Left renal pelvis (tissue), 4 donors: ENCODE measurements around the gene FAM209A. TPM values are rescaled to one million over a fixed set of nuclear protein-coding genes. Genes with fewer than 3 reads are reported as not detected.
"Not testable (repeated sequence)": the region's sequence is repeated elsewhere in the genome, so short reads cannot be mapped to it uniquely, and the experiment has no call there.

Experiments
- DNase-seq, 4 donors: peaks; one replicate each; pipeline ENCODE4 v3.0.0-alpha.2; 2013; ENCODE audit warnings: low read depth in 4 of 4, low spot score in 3 of 4
- polyA plus RNA-seq, 4 donors: library from polyadenylated mRNA; unstranded; fragments of 120-200 nt; gene quantifications; one replicate each; pipeline ENCODE4 v1.2.1, GENCODE V29; 2013; ENCODE audit not compliant: insufficient read length in 4 of 4

FAM209A gene
- polyA plus RNA-seq = under 1 TPM in 3 of 4 donors, not detected in 1; 0.29 to 0.40 (median 0.35) TPM

DNA sequence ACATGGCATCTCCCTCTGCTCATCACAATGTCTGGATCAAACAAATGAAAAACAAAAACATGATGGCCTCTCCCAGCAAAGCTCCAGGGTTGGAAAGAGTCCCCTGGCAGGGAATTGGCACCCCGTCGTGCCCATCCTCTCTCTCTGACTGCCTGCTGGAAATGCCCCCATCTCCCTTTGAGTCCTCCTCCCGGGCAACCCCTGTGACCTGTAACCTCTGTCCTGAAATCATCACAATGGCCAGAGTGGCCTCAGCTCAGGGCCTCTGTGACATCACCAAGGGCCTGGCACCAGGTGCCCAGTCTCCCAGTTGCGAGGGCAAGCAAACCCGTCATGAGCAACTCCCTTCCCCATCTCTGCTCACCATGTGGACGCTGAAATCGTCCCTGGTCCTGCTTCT is at the start of gene FAM209A:
Gene FAM209A (plus strand): TSS at position 301 of the 400 bp plus-strand sequence. CDS start 65 bp downstream, at position 366.
- DNase-seq = not testable (repeated sequence)

- DNase-seq = no peak
Observed at GRCh38 chr20:56483970-56484369, 40.6 kb upstream of the FAM209A start.

GRCh38 chr20:56487216-56487615 is 37.3 kb upstream of the FAM209A start:
- no peak for DNase-seq

DNA sequence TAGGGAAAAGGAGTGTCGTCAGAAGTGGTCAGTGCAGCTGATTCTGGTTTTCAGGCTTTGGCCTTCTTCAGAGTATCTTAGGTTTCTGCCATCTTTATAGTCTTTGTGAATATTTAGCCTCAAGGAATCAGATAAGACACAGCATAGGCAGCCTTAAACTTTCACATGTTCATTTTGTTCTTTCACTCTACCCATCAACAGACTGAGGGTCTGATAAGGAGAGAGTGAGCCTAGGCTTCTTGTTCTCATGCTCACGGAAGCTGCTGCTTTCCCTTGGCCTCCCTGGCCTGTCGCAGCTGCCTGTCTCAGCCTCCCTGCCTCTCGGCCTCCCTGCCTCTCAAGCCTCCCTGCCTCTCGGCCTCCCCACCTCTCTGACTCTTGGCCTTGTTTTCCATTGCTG is 36.0 kb upstream of the FAM209A start:
- DNase-seq = no peak

DNA sequence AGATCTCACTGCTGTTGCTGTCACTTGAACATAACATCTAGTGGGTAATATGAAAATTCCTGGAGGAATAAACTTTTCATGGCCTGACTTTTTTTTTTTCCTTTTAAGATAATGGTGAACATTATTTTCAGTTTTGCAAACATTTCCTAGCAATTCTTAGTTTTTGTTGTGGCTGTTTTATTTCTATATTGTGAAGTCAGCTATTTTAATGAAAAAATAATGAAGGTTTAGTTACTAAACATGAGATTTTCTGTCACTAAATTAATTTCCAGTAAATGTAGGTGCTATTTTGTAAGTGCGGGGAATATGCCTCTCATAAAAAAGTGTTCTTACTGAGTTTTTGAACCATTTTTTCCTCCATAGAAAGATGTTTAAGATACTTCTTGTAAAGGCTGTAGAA is 23.4 kb upstream of the FAM209A start:
- DNase-seq = no peak

- no peak for DNase-seq
Observed at GRCh38 chr20:56503916-56504315, 20.6 kb upstream of the FAM209A start.

GRCh38 chr20:56504373-56505005 is 20.1 kb upstream of the FAM209A start:
- no peak for DNase-seq

DNA sequence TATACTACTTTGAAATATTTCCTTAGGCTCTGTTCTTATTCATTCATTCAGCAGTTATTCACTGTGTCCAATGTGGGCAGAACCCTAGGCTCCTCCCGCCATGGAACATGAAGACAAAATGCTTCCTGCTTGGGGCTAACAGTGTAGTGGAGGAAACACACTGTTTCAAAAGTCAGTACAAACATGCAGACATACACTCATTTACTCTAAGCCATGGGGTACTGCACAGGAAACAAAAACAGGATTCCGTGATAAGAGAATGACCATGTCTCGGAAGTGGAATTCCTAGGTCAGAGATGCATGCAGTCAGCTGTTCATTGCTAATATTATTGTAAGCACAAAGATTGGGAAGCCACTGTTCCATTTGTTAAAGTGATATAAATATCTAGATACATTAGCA is 18.4 kb upstream of the FAM209A start:
- no peak for DNase-seq

- no peak for DNase-seq
Observed at GRCh38 chr20:56511926-56512325, 12.6 kb upstream of the FAM209A start.

GRCh38 chr20:56513161-56514150 is 11.1 kb upstream of the FAM209A start:
- no peak for DNase-seq

GRCh38 chr20:56516631-56517030 is 7.9 kb upstream of the FAM209A start:
- DNase-seq = no peak

DNA sequence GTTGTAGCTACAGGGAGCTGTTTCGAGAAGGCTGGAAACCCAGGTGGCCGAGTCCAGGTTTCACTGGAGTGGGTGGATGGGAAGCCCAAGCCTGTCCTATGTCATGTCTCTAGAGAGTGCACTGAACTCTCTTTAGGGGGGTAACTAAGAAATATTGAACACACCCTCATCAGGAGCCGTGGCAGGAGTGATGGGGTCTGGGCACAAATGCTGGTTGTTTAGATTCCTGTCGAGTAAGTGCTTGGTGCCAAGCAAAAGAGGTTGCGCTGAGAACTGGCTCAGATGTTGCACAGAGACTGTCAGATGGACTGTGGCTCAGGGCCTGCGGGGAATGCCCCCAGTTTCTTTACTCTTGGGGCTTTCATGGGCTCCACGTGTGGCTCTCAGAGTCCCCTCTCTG is 7.3 kb upstream of the FAM209A start:
- no peak for DNase-seq

- DNase-seq = no peak
Observed at GRCh38 chr20:56517641-56518040, 6.9 kb upstream of the FAM209A start.

- DNase-seq = no peak
Observed at GRCh38 chr20:56518126-56518525, 6.4 kb upstream of the FAM209A start.

DNA sequence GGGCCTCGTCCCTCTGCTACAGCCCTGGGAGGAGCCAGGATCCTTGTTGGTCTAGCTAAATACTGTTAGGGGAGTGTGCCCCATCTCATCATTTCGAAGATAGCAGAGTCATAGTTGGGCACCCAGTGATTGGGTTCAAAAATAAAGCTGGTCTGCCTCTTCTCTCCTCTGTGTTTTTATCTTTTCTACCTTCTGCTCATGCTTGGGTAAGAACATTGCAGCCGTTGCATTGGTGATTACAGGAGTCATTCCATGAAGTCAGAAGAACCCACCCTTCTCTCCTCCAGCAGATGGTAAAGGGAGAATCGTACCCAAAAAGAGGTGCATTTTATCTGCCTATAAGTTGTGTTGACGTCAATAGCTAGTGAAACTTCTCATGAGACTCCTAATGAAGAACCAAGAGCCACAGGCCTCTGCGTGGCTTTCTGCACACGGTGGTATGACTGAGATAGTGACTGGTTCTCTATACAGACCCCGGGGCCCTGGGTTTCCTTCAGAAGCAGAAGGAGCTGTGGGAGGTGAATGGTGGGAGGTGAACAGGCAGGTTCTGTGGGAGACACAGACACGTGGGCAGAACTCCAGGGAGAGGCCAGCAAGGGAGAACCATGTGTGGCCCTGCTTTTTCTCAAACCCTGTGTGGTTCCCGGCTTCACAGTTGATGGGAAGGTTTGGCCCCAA is 5.7 kb upstream of the FAM209A start:
- DNase-seq = no peak

- no peak for DNase-seq
Observed at GRCh38 chr20:56519551-56519950, 5.0 kb upstream of the FAM209A start.

DNA sequence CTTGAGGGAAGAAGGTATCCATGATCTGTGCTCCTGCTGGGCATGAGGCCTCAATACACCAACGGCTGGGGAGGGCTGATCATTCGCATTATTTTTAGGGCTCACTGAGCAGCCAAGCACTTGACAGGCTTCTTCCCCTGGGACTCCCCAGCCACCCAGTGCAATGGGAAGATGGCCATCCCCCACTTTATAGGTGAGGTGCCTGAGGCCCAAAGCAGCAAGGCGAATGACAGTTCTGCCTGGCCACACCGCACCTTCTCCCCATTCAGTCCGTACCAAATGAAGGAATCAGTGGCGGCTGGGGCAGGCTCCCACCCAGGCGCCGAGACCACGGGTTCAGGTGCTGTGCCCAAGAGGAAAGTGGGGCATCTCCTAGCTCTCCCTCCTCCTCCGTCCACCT is 4.4 kb upstream of the FAM209A start:
- no peak for DNase-seq

GRCh38 chr20:56520746-56521354 is 3.7 kb upstream of the FAM209A start:
- DNase-seq = not testable (repeated sequence)

DNA sequence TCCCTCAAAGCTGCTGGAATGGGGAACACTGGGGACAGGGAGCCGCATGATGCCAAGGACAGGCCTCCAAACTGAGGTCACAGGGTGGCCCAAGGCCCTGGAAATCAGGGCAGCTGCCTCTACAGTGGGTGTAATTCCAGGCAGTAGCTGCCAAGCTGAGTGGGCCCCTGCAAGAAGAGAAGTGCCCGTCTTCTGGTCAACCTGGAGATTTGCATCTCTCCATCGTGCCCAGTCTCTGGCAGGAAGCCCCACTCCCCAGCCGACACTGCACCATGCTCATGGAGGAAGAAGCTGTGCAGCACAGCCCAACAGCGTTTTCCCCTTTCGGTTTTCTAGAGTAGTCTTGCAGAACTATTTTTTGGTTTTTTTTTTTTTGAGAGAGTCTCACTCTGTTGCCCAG is 2.2 kb upstream of the FAM209A start:
- no peak for DNase-seq

DNA sequence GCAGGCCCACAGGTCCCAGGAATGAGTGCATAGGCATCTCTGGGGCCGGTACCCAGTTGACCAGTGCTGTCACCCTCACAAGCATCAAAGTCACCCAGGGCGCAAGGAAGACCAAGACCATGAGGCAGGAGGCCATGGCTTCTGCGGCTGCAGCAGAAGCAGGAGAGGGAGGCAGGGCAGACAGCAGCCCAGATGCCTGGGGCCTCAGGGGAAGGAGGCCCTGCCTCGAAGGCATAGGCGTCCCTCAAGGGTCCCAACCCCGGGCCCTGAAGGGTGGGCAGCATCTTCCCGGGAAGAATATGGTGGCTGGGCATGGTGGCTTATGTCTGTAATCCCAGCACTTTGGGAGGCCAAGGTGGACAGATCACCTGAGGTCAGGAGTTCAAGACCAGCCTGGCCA is 3.0 kb downstream of the FAM209A start:
- DNase-seq = no peak

DNA sequence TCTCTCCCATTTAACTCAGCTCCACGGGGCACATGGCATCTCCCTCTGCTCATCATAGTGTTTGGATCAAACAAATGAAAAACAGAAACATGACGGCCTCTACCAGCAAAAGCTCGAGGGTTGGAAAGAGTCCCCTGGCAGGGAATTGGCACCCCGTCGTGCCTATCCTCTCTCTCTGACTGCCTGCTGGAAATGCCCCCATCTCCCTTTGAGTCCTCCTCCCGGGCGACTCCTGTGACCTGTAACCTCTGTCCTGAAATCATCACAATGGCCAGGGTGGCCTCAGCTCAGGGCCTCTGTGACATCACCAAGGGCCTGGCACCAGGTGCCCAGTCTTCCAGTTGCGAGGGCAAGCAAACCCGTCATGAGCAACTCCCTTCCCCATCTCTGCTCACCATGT is 8.4 kb downstream of the FAM209A start, which contains the start of gene FAM209B:
Gene FAM209B (plus strand): TSS at position 301 of the 400 bp plus-strand sequence. CDS start 96 bp downstream, at position 397.
- DNase-seq = not testable (repeated sequence)
